ENCODE measurements around the gene KLHL26. TPM values are rescaled to one million over a fixed set of nuclear protein-coding genes. Genes with fewer than 3 reads are reported as not detected.
A peak's percentile ranks its signal among the peaks of the same experiment; 100 is the strongest.

Gene KLHL26
- total RNA-seq, 1 donor from 2014 or later: 12.3 TPM

GRCh38 chr19:18604820-18605159 lies 32.0 kb upstream of the KLHL26 start:
- H3K9me3 Mint-ChIP-seq: no peaks in the 10 kb centered on the region
- no peaks in the 10 kb centered on the region for H3K36me3 Mint-ChIP-seq (ENCODE audit: low read depth)
- H3K4me3 Mint-ChIP-seq: no peak overlapping the region
- DNase-seq (ENCODE audit: low read depth, low spot score): no peak
- H3K27me3 Mint-ChIP-seq (ENCODE audit: low read depth): peaks cover 84% of the 10 kb centered on the region
- peaks cover 22% of the 10 kb centered on the region for H3K4me1 Mint-ChIP-seq
- TF ChIP-seq, protein P1, sequence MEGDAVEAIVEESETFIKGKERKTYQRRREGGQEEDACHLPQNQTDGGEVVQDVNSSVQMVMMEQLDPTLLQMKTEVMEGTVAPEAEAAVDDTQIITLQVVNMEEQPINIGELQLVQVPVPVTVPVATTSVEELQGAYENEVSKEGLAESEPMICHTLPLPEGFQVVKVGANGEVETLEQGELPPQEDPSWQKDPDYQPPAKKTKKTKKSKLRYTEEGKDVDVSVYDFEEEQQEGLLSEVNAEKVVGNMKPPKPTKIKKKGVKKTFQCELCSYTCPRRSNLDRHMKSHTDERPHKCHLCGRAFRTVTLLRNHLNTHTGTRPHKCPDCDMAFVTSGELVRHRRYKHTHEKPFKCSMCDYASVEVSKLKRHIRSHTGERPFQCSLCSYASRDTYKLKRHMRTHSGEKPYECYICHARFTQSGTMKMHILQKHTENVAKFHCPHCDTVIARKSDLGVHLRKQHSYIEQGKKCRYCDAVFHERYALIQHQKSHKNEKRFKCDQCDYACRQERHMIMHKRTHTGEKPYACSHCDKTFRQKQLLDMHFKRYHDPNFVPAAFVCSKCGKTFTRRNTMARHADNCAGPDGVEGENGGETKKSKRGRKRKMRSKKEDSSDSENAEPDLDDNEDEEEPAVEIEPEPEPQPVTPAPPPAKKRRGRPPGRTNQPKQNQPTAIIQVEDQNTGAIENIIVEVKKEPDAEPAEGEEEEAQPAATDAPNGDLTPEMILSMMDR (conservative IDR thresholded peaks at IDR 0.05): no peak
- H3K27ac Mint-ChIP-seq (ENCODE audit: unreplicated experiment): no peak overlapping the region

- Mint-ChIP-seq H3K4me3 (peak overlapping the region; percentile 54), H3K4me1 (peaks cover 22% of the 10 kb centered on the region), H3K27ac (ENCODE audit: unreplicated experiment) (no peak overlapping the region), H3K36me3 (ENCODE audit: low read depth) (no peaks in the 10 kb centered on the region), H3K9me3 (no peaks in the 10 kb centered on the region), H3K27me3 (ENCODE audit: low read depth) (peaks cover 84% of the 10 kb centered on the region)
- TF ChIP-seq, protein P1 (conservative IDR thresholded peaks at IDR 0.05): no peak
- no peak for DNase-seq (ENCODE audit: low read depth, low spot score)
Measured at GRCh38 chr19:18605196-18605545, 31.7 kb upstream of the KLHL26 start.

DNA sequence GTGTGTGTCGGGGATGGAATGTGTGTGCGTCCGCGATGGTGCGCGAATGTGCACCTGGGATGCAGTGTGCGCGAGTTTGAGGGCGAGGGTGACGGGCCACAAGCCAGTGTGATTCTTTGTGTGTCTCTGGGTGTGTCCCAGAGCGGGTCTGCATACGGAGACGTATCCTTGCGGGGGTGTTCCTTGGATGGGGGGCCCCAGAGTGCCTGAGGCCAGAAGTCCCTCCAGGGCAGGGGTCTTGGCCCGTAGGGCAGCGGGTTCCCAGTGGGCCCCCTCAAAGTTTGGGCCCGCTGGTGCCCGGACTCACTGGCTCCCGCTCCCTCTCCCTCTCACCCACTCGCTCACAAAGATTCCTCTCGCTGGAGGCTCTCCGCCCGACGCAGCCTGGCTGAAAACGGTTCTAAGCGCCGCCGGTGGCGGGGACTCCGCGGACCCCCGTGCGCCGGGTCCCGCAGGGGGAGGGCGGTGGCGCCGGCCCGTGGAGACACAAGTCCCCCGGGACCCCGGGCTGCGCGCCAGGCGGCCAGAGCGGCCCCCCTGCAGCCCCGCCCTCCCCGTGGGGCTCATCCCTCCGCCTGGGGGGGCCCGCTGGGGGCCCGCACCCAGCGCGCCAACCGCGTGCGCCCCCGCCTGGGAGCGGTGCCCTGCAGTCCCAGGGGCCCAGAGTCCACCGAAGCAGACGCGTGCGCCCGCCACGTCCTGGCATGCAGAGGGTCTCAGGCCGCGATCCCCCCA lies 31.1 kb upstream of the KLHL26 start:
- Mint-ChIP-seq H3K27me3 (ENCODE audit: low read depth) (peaks cover 83% of the 10 kb centered on the region), H3K36me3 (ENCODE audit: low read depth) (no peaks in the 10 kb centered on the region), H3K4me3 (peak overlapping the region; percentile 54), H3K4me1 (peaks cover 22% of the 10 kb centered on the region), H3K27ac (ENCODE audit: unreplicated experiment) (no peak overlapping the region), H3K9me3 (no peaks in the 10 kb centered on the region)
- TF ChIP-seq, protein P1 (conservative IDR thresholded peaks at IDR 0.05): no peak
- DNase-seq (ENCODE audit: low read depth, low spot score): no peak

DNA sequence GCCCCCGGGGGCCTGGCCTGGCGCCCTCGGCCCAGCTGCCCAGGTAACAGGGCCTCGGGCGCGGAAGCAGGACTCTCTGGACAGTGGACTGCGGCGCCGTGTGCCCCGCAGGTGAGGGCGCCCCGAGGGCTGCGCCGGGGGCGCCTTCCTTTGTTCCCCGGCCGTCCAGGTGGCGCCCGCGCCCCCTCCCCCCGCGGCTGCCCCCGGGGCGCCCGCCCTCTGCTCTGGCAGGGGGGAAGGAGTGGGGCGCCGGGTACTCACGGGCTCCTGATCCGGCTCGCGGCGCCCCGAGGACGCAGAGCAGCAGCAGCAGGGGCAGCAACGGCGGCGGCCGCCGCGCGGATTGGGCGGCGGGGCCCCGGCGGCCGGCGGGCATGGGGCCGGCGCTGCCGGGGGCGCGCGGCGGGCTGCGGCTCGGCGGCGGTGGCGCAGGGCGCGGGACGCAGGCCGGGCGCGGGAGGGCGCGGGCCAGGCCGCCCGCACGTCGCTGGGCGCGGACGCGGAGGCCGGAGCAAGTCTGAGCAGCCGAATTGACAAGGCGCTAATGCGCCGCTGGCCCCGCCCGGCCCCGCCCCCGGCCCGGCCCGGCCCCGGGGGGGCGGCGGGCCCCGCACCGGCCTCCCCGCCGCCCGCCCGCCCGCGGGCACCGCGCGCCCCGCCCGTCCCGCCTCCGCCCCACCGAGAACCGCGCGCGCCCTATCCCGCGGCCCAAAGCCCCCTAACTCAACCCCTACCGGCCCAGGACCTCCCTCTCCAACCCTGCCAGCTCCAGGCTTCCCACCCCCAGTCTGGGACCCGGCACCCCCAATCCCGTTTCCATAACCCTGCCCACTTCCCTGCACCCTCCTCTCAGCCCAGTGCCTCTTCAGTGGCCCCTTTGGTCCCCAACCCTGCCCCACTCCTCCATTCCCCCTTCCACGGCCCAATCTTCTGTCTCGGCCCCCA lies 30.3 kb upstream of the KLHL26 start, which contains the start of gene CRLF1:
CRLF1 (minus strand) TSS at position 519 of the 945 bp plus-strand sequence; CDS start at position 376, 143 bp downstream.
- no peak within 1 kb of the TSS for H3K27ac Mint-ChIP-seq (ENCODE audit: unreplicated experiment)
- no peak within 1 kb of the TSS for H3K4me3 Mint-ChIP-seq
- peaks cover 82% of the 10 kb centered on the region for H3K27me3 Mint-ChIP-seq (ENCODE audit: low read depth)
- DNase-seq (ENCODE audit: low read depth, low spot score): no peak
- no peaks in the 10 kb centered on the region for H3K36me3 Mint-ChIP-seq (ENCODE audit: low read depth)
- TF ChIP-seq, protein P1 (conservative IDR thresholded peaks at IDR 0.05): no peak
- H3K9me3 Mint-ChIP-seq: no peaks in the 10 kb centered on the region
- H3K4me1 Mint-ChIP-seq: peaks cover 27% of the 10 kb centered on the region

DNA sequence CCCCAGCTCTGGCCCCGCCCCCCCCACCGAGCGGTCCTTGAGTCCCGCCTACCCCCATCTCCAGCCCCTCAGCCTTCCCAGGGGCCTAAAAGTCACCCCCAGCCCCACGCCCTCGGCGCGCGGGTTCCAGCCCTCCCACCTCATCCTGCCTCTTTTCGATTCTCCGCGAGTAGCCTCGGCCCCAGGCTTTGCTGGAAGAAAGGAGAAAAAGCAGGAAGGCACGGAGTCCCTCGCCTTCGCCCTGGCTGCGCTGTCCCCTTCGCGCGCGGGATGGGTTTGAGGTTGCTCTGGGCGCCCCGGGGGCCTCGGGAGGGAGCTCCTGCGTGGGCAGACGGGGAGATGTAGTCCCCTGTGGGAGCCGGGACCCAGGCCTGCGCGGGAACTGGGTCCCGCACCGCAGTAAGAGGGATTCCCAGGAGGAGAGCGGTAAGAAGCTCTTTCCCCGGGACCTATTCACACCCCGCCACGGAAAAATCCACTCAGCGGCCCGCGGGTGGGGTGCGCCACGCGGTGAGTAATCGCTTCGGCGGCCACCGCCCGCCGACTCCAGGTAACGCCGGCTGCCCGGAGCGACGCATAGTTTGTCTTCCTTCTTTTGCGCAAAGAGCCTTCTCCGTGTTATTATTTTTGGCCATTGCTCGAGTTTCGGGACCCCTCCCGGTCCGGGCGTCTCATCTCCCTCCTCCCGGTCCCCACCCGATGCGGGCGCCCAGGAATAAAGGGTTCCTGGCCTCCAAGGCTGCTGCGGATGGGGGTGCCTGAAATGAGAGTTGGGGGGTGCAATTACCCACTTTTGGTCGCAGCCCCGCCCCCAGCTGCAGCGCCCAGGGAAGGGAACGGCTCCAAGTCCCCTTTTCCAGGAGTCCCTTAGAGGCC lies 29.4 kb upstream of the KLHL26 start:
- no peak for DNase-seq (ENCODE audit: low read depth, low spot score)
- Mint-ChIP-seq H3K27me3 (ENCODE audit: low read depth) (peaks cover 82% of the 10 kb centered on the region), H3K27ac (ENCODE audit: unreplicated experiment) (no peak overlapping the region), H3K36me3 (ENCODE audit: low read depth) (no peaks in the 10 kb centered on the region), H3K4me1 (peaks cover 32% of the 10 kb centered on the region), H3K9me3 (no peaks in the 10 kb centered on the region), H3K4me3 (no peak overlapping the region)
- TF ChIP-seq, protein P1 (conservative IDR thresholded peaks at IDR 0.05): no peak
